GM19452 (cell line): ENCODE data around the gene ASGR1.
A peak's percentile ranks its signal among the peaks of the same experiment; 100 is the strongest.

Experiments used
- ATAC-seq: cut with Tn5 transposase; IDR thresholded peaks from one replicate; pipeline ENCODE4 v1.9.1; 2021; ENCODE audit not compliant: unreplicated experiment

ASGR1 gene

GRCh38 chr17:7179317-7180254 lies at the start of gene ASGR1:
ASGR1 (minus strand) TSS chr17:7179370; CDS start chr17:7178563, 807 bp downstream.
- ATAC-seq: no peak

GRCh38 chr17:7228920-7229319 lies 49.8 kb upstream of the ASGR1 start:
- no peak for ATAC-seq

GRCh38 chr17:7226721-7227710 lies 47.8 kb upstream of the ASGR1 start:
- ATAC-seq: no peak

GRCh38 chr17:7225711-7226331 lies 46.7 kb upstream of the ASGR1 start:
- no peak for ATAC-seq

- ATAC-seq: no peak
Observed at GRCh38 chr17:7224661-7225111, 45.5 kb upstream of the ASGR1 start.

GRCh38 chr17:7224110-7224509 lies 44.9 kb upstream of the ASGR1 start:
- no peak for ATAC-seq

GRCh38 chr17:7223375-7223774 lies 44.2 kb upstream of the ASGR1 start:
- ATAC-seq: no peak

GRCh38 chr17:7222972-7223292 lies 43.8 kb upstream of the ASGR1 start:
- no peak for ATAC-seq

- no peak for ATAC-seq
Observed at GRCh38 chr17:7222093-7222971, 43.2 kb upstream of the ASGR1 start.

GRCh38 chr17:7221278-7222092 lies 42.3 kb upstream of the ASGR1 start:
- no peak for ATAC-seq

GRCh38 chr17:7220593-7221277 lies 41.6 kb upstream of the ASGR1 start:
- ATAC-seq: no peak

- ATAC-seq: peak; percentile 69
Observed at GRCh38 chr17:7219812-7220592, 40.8 kb upstream of the ASGR1 start, which contains the start of the genes ACADVL and DLG4. ACADVL (plus strand) TSS chr17:7219938; CDS start chr17:7219985, 47 bp downstream. DLG4 (minus strand) TSS chr17:7219836.

GRCh38 chr17:7219229-7219811 lies 40.1 kb upstream of the ASGR1 start:
- ATAC-seq: no peak

GRCh38 chr17:7218758-7219157 lies 39.6 kb upstream of the ASGR1 start:
- no peak for ATAC-seq

GRCh38 chr17:7218166-7218565 lies 39.0 kb upstream of the ASGR1 start:
- ATAC-seq: no peak

- ATAC-seq: no peak
Observed at GRCh38 chr17:7217113-7217987, 38.2 kb upstream of the ASGR1 start.
